WERI-Rb-1 (cell line): ENCODE measurements around the gene LSM14B.

ENCODE experiments used
- DNase-seq: peaks from one replicate; pipeline ENCODE4 v3.0.0-alpha.2; 2020
- H3K27ac ChIP-seq: fragments of 250-450 bp; sonication (Bioruptor Pico); 2 replicates; pipeline ENCODE4 v1.5.1; 2020; ENCODE audit warnings: mild to moderate bottlenecking, moderate library complexity
- H3K27me3 ChIP-seq: fragments of 250-450 bp; sonication (Bioruptor Pico); 2 replicates; pipeline ENCODE4 v1.5.1; 2021; ENCODE audit warnings: mild to moderate bottlenecking, low read depth, moderate library complexity; ENCODE audit not compliant: insufficient read depth, severe bottlenecking
- H3K36me3 ChIP-seq: fragments of 250-450 bp; sonication (Bioruptor Pico); 2 replicates; pipeline ENCODE4 v1.5.1; 2020; ENCODE audit warnings: mild to moderate bottlenecking, moderate library complexity
- H3K4me3 ChIP-seq: 2 replicates; pipeline ENCODE4 v1.5.1; 2011; ENCODE audit warnings: low read depth, mild to moderate bottlenecking, control low read depth, low read length
- H3K9me3 ChIP-seq: fragments of 250-450 bp; sonication (Bioruptor Pico); 2 replicates; pipeline ENCODE4 v1.5.1; 2021; ENCODE audit warnings: mild to moderate bottlenecking, moderate library complexity; ENCODE audit not compliant: severe bottlenecking
- TF ChIP-seq, protein P1 (sequence below): IDR thresholded peaks from 2 replicates; pipeline ENCODE4 v1.5.1; 2011; ENCODE audit warnings: low read depth, mild to moderate bottlenecking, control low read depth, inconsistent platforms, low read length

The LSM14B gene

DNA sequence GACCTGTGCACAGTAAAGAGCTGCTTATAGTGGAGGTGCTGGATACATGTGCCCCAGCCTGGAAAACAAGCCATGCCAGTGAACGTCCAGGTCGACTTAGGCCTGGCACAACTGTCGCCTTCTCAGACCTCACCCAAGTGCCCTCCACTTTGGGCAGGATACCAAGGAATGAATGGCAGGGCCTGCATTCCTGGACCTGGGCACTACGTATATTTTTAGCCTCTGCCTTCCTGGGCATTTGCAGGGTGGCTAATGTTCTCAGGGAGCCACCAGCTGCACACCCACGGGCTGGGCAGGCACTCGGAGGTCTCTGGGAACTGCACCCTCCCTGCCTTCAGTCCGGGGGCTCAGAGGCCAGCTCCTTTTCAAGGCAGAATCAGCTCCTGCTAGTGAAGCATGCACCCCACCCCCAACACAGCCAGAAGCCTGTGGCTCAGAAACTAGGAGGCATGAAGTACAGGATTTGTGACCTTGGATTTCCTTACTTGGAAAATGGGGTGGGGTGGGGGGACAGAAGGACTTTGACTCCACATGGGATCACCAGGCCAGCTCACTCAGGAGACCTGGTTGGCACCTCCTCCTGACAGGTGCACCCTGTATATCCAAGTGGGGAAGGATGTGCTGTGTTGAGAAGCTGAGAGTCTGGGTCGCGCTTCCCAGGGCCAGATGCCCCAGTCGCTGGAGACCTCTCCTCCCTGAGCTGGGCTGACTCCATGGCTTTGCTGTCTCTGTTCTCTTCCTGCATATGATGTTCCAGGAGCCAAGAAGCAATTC lies 2.5 kb upstream of the LSM14B start:
- peaks cover 15% of the 10 kb centered on the region for H3K36me3 ChIP-seq
- no peak for DNase-seq
- peak overlapping the region; percentile 41; the same call in 1 of the 2 replicates for H3K27ac ChIP-seq
- no peaks in the 10 kb centered on the region for H3K27me3 ChIP-seq
- TF ChIP-seq, protein P1, sequence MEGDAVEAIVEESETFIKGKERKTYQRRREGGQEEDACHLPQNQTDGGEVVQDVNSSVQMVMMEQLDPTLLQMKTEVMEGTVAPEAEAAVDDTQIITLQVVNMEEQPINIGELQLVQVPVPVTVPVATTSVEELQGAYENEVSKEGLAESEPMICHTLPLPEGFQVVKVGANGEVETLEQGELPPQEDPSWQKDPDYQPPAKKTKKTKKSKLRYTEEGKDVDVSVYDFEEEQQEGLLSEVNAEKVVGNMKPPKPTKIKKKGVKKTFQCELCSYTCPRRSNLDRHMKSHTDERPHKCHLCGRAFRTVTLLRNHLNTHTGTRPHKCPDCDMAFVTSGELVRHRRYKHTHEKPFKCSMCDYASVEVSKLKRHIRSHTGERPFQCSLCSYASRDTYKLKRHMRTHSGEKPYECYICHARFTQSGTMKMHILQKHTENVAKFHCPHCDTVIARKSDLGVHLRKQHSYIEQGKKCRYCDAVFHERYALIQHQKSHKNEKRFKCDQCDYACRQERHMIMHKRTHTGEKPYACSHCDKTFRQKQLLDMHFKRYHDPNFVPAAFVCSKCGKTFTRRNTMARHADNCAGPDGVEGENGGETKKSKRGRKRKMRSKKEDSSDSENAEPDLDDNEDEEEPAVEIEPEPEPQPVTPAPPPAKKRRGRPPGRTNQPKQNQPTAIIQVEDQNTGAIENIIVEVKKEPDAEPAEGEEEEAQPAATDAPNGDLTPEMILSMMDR, result no peak
- no peaks in the 10 kb centered on the region for H3K9me3 ChIP-seq
- no peak overlapping the region for H3K4me3 ChIP-seq

DNA sequence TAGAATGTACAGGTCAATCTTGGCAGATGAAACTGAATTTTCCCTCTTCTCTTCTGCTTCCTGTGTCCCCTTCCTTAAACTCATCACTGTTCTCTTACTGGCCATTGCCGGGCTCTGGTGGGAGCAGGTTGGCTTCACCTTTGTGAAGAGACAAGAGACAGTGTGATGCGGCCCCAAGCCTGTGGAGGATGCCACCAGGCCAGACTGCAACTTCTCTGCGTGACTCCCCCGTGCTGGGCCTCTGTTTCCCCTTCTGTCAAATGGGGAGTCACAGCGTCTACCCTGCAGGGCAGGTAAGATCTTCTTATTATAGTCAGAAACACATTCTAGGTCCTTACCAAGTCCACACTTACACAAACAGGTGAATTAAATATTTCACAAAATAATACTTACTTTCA lies 1.9 kb upstream of the LSM14B start:
- no peak for DNase-seq
- no peaks in the 10 kb centered on the region for H3K27me3 ChIP-seq
- no peak overlapping the region for H3K4me3 ChIP-seq
- no peak overlapping the region for H3K27ac ChIP-seq
- H3K9me3 ChIP-seq, result no peaks in the 10 kb centered on the region
- H3K36me3 ChIP-seq, result peaks cover 21% of the 10 kb centered on the region
- TF ChIP-seq, protein P1, result no peak

DNA sequence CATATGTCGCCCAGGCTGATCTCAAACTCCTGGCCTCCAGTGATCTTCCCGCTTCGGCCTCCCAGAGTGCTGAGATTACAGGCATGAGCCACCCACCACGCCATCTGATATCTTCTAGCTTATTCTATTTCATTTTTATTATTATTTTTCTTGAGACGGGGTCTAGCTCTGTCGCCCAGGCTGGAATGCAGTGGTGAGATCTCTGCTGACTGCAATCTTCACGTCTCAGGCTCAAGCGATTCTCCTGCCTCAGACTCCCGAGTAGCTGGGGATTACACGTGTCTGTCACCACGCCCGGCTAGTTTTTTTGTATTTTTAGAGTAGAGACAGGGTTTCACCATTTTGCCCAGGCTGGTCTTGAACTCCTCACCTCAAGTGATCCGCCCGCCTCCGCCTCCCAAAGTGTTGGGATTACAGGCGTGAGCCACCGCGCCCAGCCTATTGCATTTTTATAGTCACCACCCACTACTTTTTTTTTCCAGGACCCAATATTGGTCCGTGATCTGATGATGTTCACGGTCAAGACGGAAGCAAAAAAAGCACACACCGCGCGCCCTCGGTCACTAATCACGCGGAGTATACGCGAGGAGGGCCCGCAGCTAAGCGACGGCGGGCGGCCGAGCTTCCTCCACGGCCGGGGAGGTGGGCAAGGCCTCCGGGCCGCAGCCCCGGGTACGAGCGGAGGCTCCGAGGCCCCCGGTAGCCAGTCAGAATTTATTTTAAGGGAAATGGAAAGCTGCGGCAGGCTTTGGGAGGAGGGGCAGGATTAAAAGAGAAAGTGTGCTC lies 1.1 kb upstream of the LSM14B start:
- DNase-seq, result peak; percentile 49
- H3K9me3 ChIP-seq, result no peaks in the 10 kb centered on the region
- TF ChIP-seq, protein P1, result no peak
- H3K27ac ChIP-seq, result peak overlapping the region; percentile 78
- H3K4me3 ChIP-seq, result peak overlapping the region; percentile 75
- no peaks in the 10 kb centered on the region for H3K27me3 ChIP-seq
- H3K36me3 ChIP-seq, result peaks cover 29% of the 10 kb centered on the region

DNA sequence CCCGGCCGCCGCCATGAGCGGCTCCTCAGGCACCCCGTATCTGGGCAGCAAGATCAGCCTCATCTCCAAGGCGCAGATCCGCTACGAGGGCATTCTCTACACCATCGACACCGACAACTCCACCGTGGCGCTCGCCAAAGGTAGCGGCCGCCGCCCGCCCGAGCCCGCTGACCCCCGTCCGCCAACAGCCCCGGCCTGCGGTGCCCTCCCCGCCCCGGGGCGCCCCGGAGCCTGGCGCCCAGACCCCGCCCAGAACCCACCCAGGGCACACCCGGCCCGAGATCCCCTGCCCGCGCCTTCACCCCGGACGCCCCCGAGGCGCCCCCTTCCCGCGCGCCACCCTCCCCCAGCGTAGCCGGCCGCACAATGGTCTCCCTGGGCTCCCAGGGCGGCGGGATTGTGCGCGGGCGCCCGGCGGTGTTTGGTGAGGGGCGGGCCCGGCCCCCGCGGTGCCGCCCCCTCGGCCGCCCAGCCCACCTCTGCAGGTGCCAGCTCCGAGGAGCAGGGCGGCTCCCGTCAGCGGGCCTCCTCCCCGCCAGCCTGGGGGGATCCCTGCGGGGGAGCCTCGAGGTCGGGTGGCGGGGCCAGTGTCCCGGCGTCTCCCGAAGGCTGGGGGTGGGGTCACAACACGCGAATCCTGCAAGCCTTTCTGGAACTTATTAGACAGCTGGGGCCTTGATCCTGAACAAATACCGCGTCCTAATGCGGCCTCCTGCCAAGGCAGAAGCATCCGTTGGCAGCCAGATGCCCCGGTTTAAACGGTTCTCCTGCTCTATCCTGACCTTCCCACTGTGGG lies 577 bp downstream of the LSM14B start:
- peak overlapping the region; percentile 57 for H3K4me3 ChIP-seq
- H3K36me3 ChIP-seq, result peaks cover 46% of the 10 kb centered on the region
- H3K9me3 ChIP-seq, result no peaks in the 10 kb centered on the region
- TF ChIP-seq, protein P1, result no peak
- DNase-seq, result peak; percentile 87
- no peaks in the 10 kb centered on the region for H3K27me3 ChIP-seq
- H3K27ac ChIP-seq, result peak overlapping the region; percentile 89

DNA sequence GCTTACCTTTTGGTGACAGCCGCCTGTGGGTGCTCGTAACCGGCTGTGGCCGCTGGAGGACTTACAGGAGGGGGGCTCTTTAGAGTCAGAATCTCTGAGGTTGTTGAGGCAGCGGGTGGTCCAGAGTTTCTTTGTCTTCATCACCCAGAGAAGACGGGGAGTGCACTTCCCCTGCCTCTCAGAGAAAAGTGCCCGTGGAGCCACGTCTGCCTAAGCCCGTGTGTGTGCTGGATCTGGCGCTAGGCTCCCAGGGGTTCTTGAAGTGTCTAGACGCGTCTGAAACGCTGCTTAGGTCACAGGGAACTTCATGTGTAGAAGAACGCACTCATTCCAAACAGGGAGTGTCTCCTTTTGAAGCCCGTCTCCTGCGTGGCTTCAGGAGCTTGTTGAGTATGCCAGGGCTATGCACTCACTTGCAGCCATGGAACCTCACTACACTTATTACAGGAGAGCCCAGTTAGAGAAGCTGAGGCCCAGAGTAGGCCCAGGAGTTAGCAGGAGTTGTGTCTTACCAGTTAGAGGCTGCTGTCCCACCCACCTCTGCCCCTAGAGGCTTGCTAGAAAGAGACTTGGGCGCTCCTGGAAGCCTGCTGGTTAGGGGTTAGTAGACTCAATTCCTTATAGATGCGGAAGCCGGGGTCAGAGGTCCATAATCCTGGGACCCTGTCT lies 1.3 kb downstream of the LSM14B start:
- Histone ChIP-seq H3K27me3 (no peaks in the 10 kb centered on the region), H3K4me3 (peak overlapping the region; percentile 57), H3K27ac (peak overlapping the region; percentile 89), H3K36me3 (peaks cover 53% of the 10 kb centered on the region), H3K9me3 (no peaks in the 10 kb centered on the region)
- no peak for DNase-seq
- TF ChIP-seq, protein P1, result no peak
